Muscle layer of colon (tissue), 2 donors: Measurements from ENCODE around the gene PLPPR2.
"Not testable (repeated sequence)": the region's sequence is repeated elsewhere in the genome, so short reads cannot be mapped to it uniquely, and the experiment has no call there.

Source experiments
- H3K27ac ChIP-seq: one replicate; pipeline ENCODE4 v1.7.0; 2013; ENCODE audit warnings: low read depth, mild to moderate bottlenecking, low read length, moderate library complexity
- H3K27me3 ChIP-seq, 2 donors: one replicate each; pipeline ENCODE4 v1.7.0; 2013; ENCODE audit warnings: low read length in 2 of 2, mild to moderate bottlenecking in 2 of 2; ENCODE audit not compliant: insufficient read depth in 2 of 2, control insufficient read depth in 1 of 2
- H3K36me3 ChIP-seq: one replicate; pipeline ENCODE4 v1.7.0; 2013; ENCODE audit warnings: mild to moderate bottlenecking, low read length; ENCODE audit not compliant: insufficient read depth
- H3K4me1 ChIP-seq: one replicate; pipeline ENCODE4 v1.7.0; 2013; ENCODE audit warnings: mild to moderate bottlenecking, low read length; ENCODE audit not compliant: insufficient read depth
- H3K4me3 ChIP-seq, 2 donors: one replicate each; pipeline ENCODE4 v1.7.0; 2013; ENCODE audit warnings: low read length in 2 of 2, low read depth in 1 of 2, mild to moderate bottlenecking in 1 of 2, moderate library complexity in 1 of 2
- H3K9ac ChIP-seq: one replicate; pipeline ENCODE4 v1.7.0; 2013; ENCODE audit warnings: low read length
- H3K9me3 ChIP-seq: one replicate; pipeline ENCODE4 v1.7.0; 2013; ENCODE audit warnings: mild to moderate bottlenecking, low read length
- donor health status: abdominal sarcoma.
- donor health status: Adenocarcinoma of cecum.

PLPPR2 gene

GRCh38 chr19:11390359-11390758, 35.1 kb downstream of the PLPPR2 start:
- H3K36me3 ChIP-seq, result no peaks in the 10 kb centered on the region
- H3K4me3 ChIP-seq, result no peak overlapping the region
- no peaks in the 10 kb centered on the region for H3K9me3 ChIP-seq
- no peak overlapping the region for H3K27ac ChIP-seq
- no peaks in the 10 kb centered on the region for H3K4me1 ChIP-seq
- no peak overlapping the region for H3K9ac ChIP-seq
- no peaks in the 10 kb centered on the region for H3K27me3 ChIP-seq

GRCh38 chr19:11390933-11391680, 35.9 kb downstream of the PLPPR2 start:
- no peak overlapping the region for H3K27ac ChIP-seq
- H3K4me1 ChIP-seq, result no peaks in the 10 kb centered on the region
- H3K27me3 ChIP-seq, result no peaks in the 10 kb centered on the region
- H3K36me3 ChIP-seq, result no peaks in the 10 kb centered on the region
- no peaks in the 10 kb centered on the region for H3K9me3 ChIP-seq
- no peak overlapping the region for H3K9ac ChIP-seq
- no peak overlapping the region for H3K4me3 ChIP-seq

- H3K9ac ChIP-seq, result no peak overlapping the region
Observed at GRCh38 chr19:11397089-11397610, 41.9 kb downstream of the PLPPR2 start.

GRCh38 chr19:11399667-11400066, 44.4 kb downstream of the PLPPR2 start:
- Histone ChIP-seq H3K9ac (no peak overlapping the region), H3K27ac (no peak overlapping the region), H3K4me1 (no peaks in the 10 kb centered on the region), H3K27me3 (peaks cover 0 to 4% of the 10 kb centered on the region in 2 donors), H3K9me3 (no peaks in the 10 kb centered on the region), H3K36me3 (no peaks in the 10 kb centered on the region), H3K4me3 (no peak overlapping the region)

More at GRCh38 chr19:11397089-11397610, 41.9 kb downstream of the PLPPR2 start:
- H3K36me3 ChIP-seq, result no peaks in the 10 kb centered on the region
- no peak overlapping the region for H3K27ac ChIP-seq
- peaks cover 0 to 4% of the 10 kb centered on the region in 2 donors for H3K27me3 ChIP-seq
- no peaks in the 10 kb centered on the region for H3K4me1 ChIP-seq
- no peak overlapping the region for H3K4me3 ChIP-seq
- H3K9me3 ChIP-seq, result no peaks in the 10 kb centered on the region

GRCh38 chr19:11400798-11401197, 45.6 kb downstream of the PLPPR2 start:
- Histone ChIP-seq H3K9me3 (no peaks in the 10 kb centered on the region), H3K4me3 (no peak overlapping the region), H3K27ac (no peak overlapping the region), H3K27me3 (peaks cover 0 to 4% of the 10 kb centered on the region in 2 donors), H3K36me3 (no peaks in the 10 kb centered on the region), H3K4me1 (no peaks in the 10 kb centered on the region), H3K9ac (no peak overlapping the region)

DNA sequence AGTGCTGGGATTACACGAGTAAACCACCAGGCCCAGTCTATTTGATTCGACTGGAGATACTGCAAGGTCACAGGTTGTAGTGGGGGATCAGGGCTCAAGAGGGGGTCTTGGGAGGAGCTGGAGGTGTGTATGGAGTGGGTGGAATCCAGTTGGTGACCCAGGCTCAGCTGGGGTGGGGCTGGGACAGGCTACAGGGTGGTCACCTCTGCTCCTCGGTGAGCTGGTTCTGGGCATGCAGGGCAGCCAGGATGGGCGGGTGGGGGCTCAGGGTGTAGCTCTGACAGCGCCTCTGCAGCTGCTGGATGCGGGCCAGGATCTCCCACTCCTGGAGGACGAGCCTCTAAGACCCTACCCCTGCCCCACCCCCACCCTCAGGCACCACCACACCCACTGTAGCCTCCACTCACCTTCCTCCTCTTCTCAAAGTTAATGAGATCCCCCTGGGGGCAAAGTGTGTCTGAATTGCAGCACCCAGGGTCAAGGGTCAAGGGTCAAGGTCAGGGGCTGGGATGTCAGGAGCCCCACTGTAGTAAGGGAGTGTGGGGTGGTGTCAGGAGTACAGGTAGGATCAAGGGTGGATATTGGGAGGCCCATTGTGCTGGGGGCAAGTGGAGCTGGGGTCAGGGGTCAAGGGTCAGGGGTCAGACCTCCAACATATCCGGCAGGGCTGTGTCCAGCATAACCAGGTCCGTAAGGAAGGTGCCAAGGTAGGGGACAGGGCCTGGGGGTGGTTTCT, 46.7 kb downstream of the PLPPR2 start:
- Histone ChIP-seq H3K27ac (no peak overlapping the region), H3K4me1 (no peaks in the 10 kb centered on the region), H3K9me3 (no peaks in the 10 kb centered on the region), H3K4me3 (no peak overlapping the region), H3K36me3 (no peaks in the 10 kb centered on the region), H3K9ac (no peak overlapping the region), H3K27me3 (peaks cover 5 to 11% of the 10 kb centered on the region in 2 donors)

GRCh38 chr19:11404588-11405222, 49.5 kb downstream of the PLPPR2 start:
- Histone ChIP-seq H3K4me3 (no peak overlapping the region), H3K36me3 (no peaks in the 10 kb centered on the region), H3K27me3 (peaks cover 5 to 8% of the 10 kb centered on the region in 2 donors), H3K9me3 (no peaks in the 10 kb centered on the region), H3K4me1 (no peaks in the 10 kb centered on the region), H3K27ac (no peak overlapping the region), H3K9ac (no peak overlapping the region)

DNA sequence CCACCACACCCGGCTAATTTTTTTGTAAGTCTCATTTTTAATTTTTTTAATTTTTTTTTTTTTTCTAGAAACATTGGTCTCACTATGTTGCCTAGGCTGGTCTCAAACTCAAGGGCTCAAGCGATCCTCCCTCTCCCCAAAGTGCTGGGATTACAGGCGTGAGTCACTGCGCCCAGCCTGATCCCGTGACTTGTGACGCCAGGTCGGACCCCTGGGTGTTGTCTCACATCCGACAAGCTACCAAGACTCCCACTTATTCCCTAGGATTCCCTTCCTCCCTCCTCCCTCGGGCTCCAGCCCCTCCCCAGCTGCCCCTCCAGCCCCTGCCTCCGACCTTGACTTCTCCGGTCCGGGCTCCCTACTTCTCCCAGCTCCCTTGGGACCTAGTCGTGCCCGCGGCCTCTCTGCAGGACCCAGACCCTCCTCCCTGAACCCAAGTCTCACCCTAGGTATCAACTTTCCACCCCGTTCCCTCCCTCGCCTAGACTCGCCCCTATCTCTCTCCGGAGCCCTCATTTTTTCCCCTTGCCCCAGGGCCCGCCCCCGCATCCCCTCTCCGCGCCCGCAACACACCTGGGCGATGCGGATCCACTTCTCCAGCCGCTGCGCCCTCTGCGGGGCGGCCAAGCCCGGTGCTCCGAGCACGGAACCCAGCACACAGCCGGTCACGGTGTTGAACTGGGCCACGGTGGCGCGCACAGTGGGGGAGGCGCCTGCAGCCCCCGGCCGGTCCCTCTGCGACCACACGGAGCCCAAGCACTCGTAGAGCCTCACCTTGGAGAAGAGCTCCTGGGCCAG, 50.8 kb downstream of the PLPPR2 start:
- H3K4me1 ChIP-seq, result no peaks in the 10 kb centered on the region
- H3K36me3 ChIP-seq, result no peaks in the 10 kb centered on the region
- no peak overlapping the region for H3K4me3 ChIP-seq
- H3K9ac ChIP-seq, result no peak overlapping the region
- no peak overlapping the region for H3K27ac ChIP-seq
- peaks cover 5 to 8% of the 10 kb centered on the region in 2 donors for H3K27me3 ChIP-seq
- H3K9me3 ChIP-seq, result no peaks in the 10 kb centered on the region

- H3K27ac ChIP-seq, H3K36me3 ChIP-seq, H3K4me1 ChIP-seq, H3K9ac ChIP-seq, H3K27me3 ChIP-seq, H3K9me3 ChIP-seq, H3K4me3 ChIP-seq: not testable (repeated sequence)
Observed at GRCh38 chr19:11406703-11407236, 51.5 kb downstream of the PLPPR2 start.

DNA sequence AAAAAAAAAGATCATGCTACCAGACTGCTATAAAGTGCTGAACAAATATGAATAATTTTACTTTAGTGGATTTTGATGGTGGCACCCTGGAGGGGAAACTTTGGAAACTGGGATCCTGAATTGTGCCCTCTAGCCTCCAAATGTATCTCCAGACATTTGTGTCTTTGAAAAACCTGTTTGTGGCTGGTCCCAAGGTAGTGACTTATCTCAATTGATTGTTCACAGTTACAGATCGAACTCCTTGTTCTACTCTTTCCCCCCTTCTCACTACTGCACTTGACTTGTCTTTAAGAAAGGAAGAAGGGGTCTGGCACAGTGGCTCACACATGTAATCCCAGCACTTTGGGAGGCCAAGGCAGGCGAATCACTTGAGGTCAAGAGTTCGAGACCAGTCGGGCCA, 53.4 kb downstream of the PLPPR2 start:
- no peak overlapping the region for H3K4me3 ChIP-seq
- peaks cover 5 to 8% of the 10 kb centered on the region in 2 donors for H3K27me3 ChIP-seq
- no peaks in the 10 kb centered on the region for H3K9me3 ChIP-seq
- H3K27ac ChIP-seq, result no peak overlapping the region
- no peaks in the 10 kb centered on the region for H3K4me1 ChIP-seq
- no peaks in the 10 kb centered on the region for H3K36me3 ChIP-seq
- no peak overlapping the region for H3K9ac ChIP-seq
